Measurements from ENCODE around the gene LYSMD2.

The LYSMD2 gene

DNA sequence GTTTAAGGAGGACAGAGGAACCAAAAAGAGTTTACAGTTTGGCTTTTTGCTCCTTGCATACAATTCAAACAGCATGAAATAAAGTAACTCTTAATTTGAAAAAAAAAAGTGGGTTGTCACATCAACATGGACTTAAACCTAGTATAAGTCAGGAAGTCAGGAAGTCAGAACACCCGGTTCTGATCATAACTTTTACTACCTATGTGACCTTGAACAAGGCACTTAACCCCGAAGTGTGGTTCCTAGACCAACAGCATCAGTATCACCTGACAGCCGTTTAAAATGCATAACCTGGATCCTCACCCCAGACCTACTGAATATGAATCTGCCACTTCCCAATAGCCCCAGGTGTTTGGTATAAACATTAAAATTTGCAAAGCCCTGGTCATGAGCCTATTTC lies 18.7 kb downstream of the LYSMD2 start:
- DNase-seq, result no peak

DNA sequence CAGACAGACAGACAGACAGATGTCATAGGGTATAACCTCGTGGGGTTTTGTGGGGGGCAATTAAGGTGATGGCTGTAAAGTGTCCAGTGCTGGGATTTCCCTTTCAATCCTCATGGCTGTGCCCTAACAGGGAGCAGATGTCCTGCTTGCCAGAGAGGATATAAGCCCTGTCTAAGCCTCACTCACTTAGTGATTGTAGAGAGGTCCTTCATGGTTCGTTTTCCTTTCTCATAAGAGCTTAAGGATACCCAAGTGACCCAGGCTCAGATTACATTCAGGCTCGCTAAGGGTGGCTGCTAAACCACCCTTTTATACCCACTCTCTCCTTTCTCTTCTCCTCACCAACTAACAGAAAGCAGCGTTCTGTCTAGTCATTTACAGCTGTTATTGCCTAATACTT lies 19.2 kb downstream of the LYSMD2 start:
- no peak for DNase-seq

DNA sequence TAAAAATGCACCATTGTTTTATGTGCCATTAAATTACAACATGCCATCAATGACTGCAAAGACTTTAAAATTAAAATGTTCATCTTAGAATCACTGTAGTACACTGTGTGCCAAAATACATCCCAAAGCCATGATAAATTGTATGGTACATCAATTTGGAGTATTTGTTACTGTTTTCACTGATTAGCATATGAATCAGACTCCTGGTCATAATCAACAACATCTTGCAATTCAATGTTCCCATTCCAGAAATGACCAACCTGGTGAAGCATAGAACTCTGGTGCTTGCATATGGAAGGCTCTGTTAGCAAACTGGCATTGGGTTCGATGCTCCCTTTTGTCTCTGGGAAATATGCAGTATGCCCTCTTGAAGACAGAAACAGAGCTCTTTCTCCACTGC lies 22.5 kb downstream of the LYSMD2 start:
- DNase-seq, result no peak

DNA sequence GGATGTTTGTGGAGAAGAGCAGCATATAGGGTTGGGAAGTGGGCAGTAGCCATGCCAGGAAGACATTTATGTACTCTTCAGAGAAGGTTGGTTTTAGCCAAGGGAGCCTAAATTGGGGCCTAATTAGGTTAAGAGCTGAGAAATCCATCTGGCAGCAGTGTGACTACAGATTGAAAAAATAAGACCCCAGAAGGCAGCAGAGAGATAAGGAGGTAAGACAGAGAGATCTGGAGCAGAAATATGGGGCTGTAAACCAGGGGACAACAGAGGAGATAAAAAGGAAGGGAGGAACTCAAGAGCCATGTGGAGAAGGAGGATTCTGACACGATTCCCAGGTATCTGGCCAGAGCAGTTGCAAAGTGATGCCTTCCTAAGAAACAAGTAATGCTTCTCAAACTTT lies 23.3 kb downstream of the LYSMD2 start:
- DNase-seq, result no peak

DNA sequence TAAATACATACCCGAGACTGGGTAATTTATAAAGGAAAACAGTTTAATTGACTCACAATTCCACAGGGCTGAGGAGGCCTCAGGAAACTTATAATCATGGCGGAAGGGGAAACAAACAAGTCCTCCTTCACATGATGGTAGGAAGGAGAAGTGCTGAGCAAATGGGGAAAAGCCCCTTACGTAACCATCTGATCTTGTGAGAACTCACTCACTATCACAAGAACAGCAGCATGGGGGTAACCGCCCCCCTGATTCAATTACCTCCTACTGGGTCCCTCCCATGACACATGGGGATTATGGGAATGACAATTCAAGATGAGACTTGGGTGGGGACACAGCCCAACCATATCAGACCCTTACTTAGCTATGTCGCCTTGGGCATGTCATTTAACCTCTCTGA lies 28.4 kb downstream of the LYSMD2 start:
- DNase-seq, result no peak

DNA sequence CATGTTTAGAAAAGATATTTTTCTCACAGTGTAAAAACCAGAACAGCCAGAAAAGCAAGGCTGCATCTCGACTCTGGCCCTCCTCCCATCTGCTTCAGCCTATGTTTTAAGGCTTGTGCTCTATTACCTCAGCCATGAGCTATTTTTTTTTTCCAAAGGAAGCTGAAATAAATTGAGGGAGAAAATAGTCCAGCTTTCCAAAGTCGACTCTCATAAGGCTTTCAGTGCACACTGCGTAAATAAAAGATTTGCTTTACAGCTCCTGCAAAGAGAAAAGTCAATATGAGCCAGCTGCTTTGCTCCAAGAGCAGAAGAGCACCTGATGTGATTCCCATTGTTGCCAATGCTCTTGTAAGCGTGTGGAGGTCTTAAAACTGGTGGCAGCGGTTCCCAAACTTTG lies 29.4 kb downstream of the LYSMD2 start:
- DNase-seq, result no peak

DNA sequence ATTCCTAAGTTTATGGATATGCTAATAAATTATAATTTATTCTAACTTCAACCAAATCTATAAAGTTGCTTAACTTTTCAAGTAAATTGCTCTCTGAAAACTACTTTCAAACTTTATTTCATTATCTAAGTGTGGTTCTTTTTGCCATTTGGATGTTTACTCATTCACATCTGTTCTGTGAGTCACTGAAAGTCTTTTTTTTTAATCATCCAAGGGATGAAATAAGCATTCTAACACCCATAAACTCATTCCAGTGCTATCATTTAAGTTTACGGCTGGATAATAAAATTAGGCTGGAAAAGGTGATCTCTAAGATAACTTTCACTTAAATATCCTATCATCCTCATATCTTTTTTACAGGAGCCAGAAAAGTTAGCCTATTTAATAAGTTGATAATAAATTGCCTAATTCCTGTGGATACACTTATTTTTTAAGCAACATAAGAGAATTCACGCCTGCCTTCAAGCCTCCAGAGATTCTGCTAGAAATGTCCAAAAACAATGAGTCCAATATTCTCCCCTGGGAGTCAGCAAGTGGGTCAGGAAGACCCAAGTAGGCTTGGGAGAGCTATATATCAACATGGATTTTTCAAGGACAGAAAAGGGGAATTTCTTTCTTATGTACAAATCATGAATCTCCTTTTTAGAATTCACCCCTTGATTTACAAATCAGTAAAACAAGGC lies 30.4 kb downstream of the LYSMD2 start:
- no peak for DNase-seq

DNA sequence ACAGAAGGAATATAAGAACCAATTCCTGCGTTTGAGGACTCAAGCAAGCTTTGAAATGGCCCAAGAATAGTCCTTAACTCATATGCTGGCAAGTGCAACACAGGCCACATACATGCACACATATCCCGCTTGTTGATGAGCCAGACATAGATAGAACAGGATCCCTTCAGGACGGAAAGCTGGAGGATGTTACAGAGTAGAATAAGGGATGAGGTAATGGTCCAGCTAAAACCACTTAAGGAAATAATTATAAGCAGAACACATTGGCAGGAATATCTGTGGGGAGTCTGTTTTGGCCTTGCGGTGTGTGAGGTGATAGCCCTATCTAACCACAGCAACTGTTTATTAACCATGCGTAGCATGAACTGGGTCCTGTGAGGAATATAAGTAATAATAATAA lies 31.2 kb downstream of the LYSMD2 start:
- no peak for DNase-seq

DNA sequence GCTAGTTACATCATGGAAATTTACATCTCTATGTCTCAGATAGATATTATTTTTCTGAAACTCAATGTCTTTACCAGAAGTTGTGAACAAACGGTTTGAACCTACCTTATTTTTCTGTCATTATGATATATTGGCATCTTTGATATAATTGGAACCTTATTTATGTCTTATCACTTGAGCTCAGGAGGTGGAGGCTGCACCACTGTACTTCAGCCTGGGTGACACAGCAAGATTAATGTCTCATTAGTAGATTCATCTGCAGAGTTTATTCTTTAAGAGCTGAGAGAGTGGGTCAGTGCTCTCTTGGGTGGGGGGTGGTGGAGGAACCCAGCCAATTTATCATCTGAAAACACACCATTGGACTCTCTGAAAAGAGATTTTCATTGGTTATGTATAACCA lies 34.7 kb downstream of the LYSMD2 start:
- no peak for DNase-seq

DNA sequence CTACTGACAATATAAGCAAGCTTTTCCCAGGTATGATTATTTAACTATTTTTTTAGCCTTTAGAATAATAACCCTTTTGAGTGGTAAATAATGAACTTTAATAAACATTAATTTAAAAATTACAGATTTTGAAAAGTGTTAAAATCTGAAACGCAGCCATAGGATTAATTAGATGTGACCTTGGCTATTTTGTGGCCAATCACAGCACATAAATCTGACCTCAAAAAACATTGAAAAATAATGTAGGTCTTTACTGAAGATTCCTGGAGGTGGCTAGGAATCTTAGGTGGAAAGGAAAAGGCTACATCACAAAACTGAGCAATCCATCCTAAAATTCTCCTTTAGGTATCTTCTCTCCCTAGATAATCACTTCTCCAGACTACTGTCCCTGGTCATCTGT lies 38.1 kb downstream of the LYSMD2 start:
- no peak for DNase-seq

DNA sequence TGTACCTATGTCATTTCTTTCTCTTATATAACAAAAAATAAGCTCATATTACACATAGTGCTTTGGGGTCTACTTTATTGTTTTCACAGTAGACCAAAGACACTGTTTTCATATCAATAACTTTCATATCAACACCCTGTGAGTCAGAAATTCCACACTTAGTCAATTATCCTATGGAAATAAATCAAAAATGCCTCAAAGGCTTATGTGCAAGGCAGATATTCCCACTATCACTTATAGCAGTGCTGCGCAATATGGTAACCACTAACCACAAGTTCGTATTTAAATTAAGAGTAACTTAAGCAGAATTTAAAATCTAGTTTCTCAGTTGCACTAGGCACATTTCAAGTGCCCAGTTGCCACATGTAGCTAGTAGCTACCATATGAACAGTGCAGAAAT lies 40.3 kb downstream of the LYSMD2 start:
- DNase-seq, result no peak

DNA sequence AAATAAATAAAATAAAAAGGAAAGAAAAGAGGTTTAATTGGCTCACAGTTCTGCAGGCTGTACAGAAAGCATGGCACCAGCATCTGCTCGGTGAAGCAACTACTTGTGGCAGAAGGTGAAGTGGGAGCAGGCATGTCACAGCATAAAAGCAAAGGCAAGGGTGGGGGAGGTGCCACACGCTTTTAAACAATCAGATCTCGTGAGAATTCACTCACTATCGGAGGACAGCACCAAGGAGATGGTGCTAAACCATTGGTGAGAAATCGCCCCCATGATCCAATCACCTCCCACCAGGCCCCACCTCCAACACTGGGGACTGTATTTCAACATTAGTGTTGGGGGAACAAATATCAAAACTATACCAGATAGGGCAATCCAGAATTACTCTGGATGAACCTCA lies 40.9 kb downstream of the LYSMD2 start:
- no peak for DNase-seq

DNA sequence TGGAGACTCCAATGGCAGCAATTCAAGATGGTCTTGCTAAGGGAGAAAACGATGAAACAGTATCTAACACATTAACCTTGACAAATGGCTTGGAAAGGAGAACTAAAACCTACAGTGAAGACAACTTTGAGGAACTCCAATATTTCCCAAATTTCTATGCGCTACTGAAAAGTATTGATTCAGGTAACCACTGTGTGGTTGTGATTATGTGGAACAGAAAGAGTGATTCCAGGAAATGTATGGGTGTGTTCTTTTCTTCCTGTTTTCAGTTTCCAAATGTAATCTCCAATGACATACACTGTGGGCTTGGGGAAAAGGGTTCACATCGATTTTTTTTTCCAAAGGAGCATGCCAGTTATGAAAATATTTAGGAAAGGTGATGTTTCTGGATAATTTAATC lies 45.3 kb downstream of the LYSMD2 start:
- DNase-seq, result no peak

DNA sequence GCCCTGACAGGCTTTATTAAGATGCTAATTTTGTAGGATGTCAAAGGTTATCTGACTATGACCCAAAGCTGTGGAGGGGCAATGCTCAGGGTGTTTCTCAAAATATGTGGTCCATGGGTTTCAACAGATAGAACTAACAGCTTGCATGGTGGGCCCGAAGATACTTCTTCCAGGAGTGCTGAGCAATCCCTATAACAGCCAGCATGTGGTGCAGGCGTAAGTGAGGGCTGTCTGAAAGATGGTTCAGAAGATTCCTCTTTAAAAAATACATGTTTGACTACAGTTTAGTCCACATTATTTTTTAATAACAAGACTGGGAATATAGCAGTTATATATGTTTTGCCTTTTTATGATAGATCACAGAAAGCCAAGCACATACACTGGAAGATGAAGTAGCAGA lies 48.6 kb downstream of the LYSMD2 start:
- DNase-seq, result no peak

DNA sequence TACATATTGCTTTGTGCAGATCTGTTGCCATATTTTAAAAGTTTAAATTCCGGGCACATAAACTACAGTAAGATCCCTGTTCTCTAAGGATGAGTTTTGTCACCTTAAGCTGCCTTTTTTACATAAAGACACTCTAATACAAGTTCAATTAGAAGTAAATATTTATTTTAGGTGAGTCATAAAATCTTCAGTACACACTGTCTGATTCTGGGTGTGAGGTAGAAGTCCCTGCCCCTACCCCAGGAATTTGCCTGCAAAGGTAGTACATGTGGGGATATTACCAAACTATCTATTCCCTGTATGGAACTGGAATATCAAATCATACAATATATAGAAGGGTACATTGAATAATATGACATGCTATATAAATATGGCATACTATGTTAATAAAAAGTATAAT lies 49.9 kb downstream of the LYSMD2 start:
- no peak for DNase-seq

DNA sequence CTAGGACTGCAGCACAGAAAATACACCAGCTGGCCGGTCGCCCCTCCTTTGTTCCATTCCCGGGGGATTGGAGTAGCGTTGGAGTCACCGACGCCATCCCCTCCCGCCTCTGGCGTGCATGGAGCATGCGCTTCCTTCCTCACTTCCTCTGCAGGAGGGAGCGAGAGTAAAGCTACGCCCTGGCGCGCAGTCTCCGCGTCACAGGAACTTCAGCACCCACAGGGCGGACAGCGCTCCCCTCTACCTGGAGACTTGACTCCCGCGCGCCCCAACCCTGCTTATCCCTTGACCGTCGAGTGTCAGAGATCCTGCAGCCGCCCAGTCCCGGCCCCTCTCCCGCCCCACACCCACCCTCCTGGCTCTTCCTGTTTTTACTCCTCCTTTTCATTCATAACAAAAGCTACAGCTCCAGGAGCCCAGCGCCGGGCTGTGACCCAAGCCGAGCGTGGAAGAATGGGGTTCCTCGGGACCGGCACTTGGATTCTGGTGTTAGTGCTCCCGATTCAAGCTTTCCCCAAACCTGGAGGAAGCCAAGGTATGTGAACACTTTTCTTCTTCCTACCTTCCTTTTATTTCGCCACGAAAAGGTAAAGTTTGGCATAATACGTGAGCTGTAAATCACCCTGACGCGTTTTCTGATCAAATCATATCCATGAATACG lies 56.0 kb downstream of the LYSMD2 start, which contains the start of gene SCG3:
Gene SCG3 (plus strand): TSS at position 201 of the 661 bp plus-strand sequence. CDS start 253 bp downstream, at position 454.
- peak; percentile 82 for DNase-seq

DNA sequence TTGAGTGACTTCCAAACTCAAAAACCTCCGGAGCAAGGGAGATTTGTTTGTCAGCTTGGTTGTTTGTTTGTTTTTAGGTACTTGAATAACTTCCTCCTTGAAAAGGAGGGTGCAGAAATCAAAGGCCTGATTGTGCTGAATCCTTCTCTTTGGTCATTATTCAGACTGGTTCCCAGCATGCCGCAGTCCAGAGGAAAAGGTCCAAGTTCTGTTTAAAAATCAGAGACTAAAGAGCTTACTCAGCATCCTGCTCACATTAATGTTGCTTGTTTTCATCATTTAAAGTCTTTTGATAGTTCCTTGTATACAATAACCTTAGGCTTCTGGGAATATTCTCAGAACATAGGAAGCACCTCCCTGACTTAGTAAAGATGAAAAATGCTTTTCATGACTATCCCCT lies 57.1 kb downstream of the LYSMD2 start:
- DNase-seq, result no peak

DNA sequence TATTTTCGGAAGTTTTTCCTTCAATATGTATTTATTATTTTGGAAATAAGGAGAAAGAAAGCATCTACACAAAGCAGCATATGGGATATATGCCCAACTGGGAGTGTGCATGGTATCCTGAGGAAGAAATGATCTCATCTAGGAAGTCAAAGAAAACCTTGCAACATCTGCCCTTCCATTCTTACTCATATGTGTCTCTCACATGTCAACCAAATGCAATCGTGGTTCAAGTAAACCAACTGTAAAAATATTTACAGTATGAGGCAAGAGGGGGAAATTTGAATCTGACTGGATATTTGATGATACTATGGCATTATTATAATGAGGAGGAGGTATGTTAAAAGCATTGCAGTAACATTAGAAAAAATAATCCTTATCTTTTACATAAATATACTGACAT lies 59.4 kb downstream of the LYSMD2 start:
- DNase-seq, result no peak

DNA sequence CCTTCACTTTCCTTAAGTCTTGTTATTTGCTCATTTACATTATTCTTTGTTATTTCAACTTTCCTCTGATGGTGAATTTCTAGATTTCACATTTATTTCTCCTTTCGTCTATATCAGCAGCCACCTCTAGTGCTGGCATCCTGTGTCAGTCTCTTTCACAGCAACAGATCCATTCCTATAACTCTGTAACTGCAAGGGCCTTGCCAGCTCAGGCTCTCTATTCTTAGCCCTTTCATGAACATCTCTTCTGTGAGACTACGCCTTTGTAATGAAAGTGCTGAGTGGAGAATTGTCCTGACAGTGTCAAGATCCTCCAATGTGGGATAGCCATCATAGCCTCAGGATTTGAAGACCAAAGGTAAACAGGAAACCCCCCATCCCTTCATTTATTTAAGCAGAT lies 60.0 kb downstream of the LYSMD2 start:
- DNase-seq, result no peak

DNA sequence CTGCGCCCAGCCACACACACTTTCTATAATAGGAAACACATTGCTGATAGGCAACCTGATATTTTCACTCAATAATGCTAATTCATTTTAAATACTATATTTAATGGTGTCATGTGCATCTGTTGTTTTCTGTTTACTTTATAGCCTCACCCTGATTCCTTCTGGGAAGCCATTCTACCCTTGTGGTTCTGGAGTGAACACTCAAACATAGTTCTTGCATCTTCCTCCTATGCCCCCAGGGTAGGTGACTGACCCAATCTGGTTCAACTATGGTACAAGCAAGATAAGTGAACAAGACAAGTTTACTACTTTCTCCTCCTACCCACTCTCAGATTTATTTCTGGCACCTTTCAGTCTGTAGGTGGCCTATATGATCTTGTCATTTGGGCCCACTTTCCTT lies 60.4 kb downstream of the LYSMD2 start:
- no peak for DNase-seq

DNA sequence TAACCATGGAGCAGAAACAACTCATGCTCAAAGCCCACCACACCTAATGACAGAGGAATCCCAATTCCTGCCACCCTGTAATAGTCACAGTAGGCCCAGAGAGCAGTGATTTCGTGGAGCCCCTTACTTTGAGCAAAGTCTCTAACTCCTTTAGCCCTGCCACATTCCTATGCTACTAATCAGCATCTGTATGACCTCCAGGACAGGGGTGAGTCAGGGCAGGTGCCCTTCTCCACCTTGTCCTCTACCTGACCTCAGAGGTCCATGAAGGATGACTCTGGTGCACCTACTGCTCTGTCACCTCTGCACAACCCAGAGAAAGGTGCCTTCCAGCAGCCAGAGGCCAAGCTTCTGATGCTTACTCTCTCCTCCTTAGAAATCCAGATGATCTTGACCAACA lies 62.2 kb downstream of the LYSMD2 start:
- no peak for DNase-seq

All from stimulated activated CD8-positive, alpha-beta memory T cell treated with anti-CD3 and anti-CD28 coated beads, Interleukin-4, amount 100 ng/mL, for 48 hours (primary cell).